Mesenchymal stem cell (in vitro differentiated cells and primary cell): ENCODE data around the gene KIAA0753.
A peak's percentile ranks its signal among the peaks of the same experiment; 100 is the strongest.

ENCODE experiments used
- DNase-seq: peaks from one replicate; pipeline ENCODE4 v3.0.0-alpha.2; 2013
- H2AFZ ChIP-seq: one replicate; pipeline ENCODE4 v1.6.1; 2013; ENCODE audit warnings: low read depth, mild to moderate bottlenecking, control low read depth, inconsistent platforms, low read length, moderate library complexity
- H2AK5ac ChIP-seq: 2 replicates; pipeline ENCODE4 v1.6.1; 2013; ENCODE audit warnings: low read length, moderate library complexity, mild to moderate bottlenecking, inconsistent platforms; ENCODE audit not compliant: severe bottlenecking
- H2BK120ac ChIP-seq: one replicate; pipeline ENCODE4 v1.6.1; 2013; ENCODE audit warnings: low read depth, mild to moderate bottlenecking, inconsistent platforms, low read length, moderate library complexity
- H2BK12ac ChIP-seq, 2 experiments: one replicate each; pipeline ENCODE4 v1.6.1; 2013; ENCODE audit warnings: inconsistent platforms in 2 of 2, low read length in 2 of 2, mild to moderate bottlenecking in 2 of 2, moderate library complexity in 2 of 2, control low read depth in 1 of 2
- H2BK15ac ChIP-seq: one replicate; pipeline ENCODE4 v1.6.1; 2013; ENCODE audit warnings: mild to moderate bottlenecking, low read depth, inconsistent platforms; ENCODE audit not compliant: poor library complexity, severe bottlenecking
- H2BK5ac ChIP-seq: 2 replicates; pipeline ENCODE4 v1.6.1; 2013; ENCODE audit warnings: low read depth, mild to moderate bottlenecking, low read length, control low read depth, inconsistent platforms; ENCODE audit not compliant: poor library complexity, severe bottlenecking
- H3K14ac ChIP-seq, 2 experiments: one replicate each; pipeline ENCODE4 v1.6.1; 2013; ENCODE audit warnings: inconsistent platforms in 2 of 2, low read length in 2 of 2, control low read depth in 1 of 2, mild to moderate bottlenecking in 1 of 2, moderate library complexity in 1 of 2
- H3K18ac ChIP-seq, 2 experiments: one replicate each; pipeline ENCODE4 v1.6.1; 2013; ENCODE audit warnings: inconsistent platforms in 2 of 2, low read length in 2 of 2, control low read depth in 1 of 2, low read depth in 1 of 2, mild to moderate bottlenecking in 1 of 2
- H3K23ac ChIP-seq, 2 experiments: one replicate each; pipeline ENCODE4 v1.6.1; 2013; ENCODE audit warnings: inconsistent platforms in 2 of 2, low read length in 2 of 2, mild to moderate bottlenecking in 2 of 2, moderate library complexity in 2 of 2, control low read depth in 1 of 2
- H3K27ac ChIP-seq: 2 replicates; pipeline ENCODE4 v1.5.1; 2013; ENCODE audit warnings: mild to moderate bottlenecking, moderate library complexity, low read length, control low read depth, inconsistent platforms; ENCODE audit not compliant: poor library complexity, severe bottlenecking
- H3K27me3 ChIP-seq, 2 experiments: 2 replicates each; pipeline versions ENCODE4 v1.6.1 to v1.7.0; 2013; ENCODE audit warnings: low read length in 2 of 2, mild to moderate bottlenecking in 2 of 2, moderate library complexity in 2 of 2, control low read depth in 1 of 2, inconsistent platforms in 1 of 2; ENCODE audit not compliant: control insufficient read depth in 1 of 2, insufficient read depth in 1 of 2
- H3K36me3 ChIP-seq, 2 experiments: 2 replicates each; pipeline versions ENCODE4 v1.6.1 to v1.7.0; 2013; ENCODE audit warnings: low read length in 2 of 2, control low read depth in 1 of 2, inconsistent platforms in 1 of 2, low read depth in 1 of 2, mild to moderate bottlenecking in 1 of 2; ENCODE audit not compliant: insufficient read depth in 2 of 2, control insufficient read depth in 1 of 2
- H3K4ac ChIP-seq, 2 experiments: one replicate each; pipeline ENCODE4 v1.6.1; 2013; ENCODE audit warnings: inconsistent platforms in 2 of 2, low read length in 2 of 2, mild to moderate bottlenecking in 2 of 2, moderate library complexity in 2 of 2, control low read depth in 1 of 2, low read depth in 1 of 2
- H3K4me1 ChIP-seq: 2 replicates; pipeline ENCODE4 v1.6.1; 2013; ENCODE audit warnings: low read depth, low read length, control low read depth; ENCODE audit not compliant: control insufficient read depth, insufficient read depth
- H3K4me2 ChIP-seq: 2 replicates; pipeline ENCODE4 v1.6.1; 2013; ENCODE audit warnings: low read length, mild to moderate bottlenecking, inconsistent platforms; ENCODE audit not compliant: poor library complexity, severe bottlenecking
- H3K4me3 ChIP-seq, 2 experiments: 2 replicates each; pipeline versions ENCODE4 v1.5.1 to v1.7.0; 2013; ENCODE audit warnings: low read length in 2 of 2, mild to moderate bottlenecking in 2 of 2, control low read depth in 1 of 2, low read depth in 1 of 2; ENCODE audit not compliant: insufficient read depth in 1 of 2
- H3K79me1 ChIP-seq: replicated peaks from 2 replicates; pipeline ENCODE4 v1.6.1; 2013; ENCODE audit warnings: mild to moderate bottlenecking, control low read depth, low read length, inconsistent platforms; ENCODE audit not compliant: poor library complexity, severe bottlenecking
- H3K9ac ChIP-seq: 2 replicates; pipeline ENCODE4 v1.7.0; 2013; ENCODE audit warnings: mild to moderate bottlenecking, low read length, moderate library complexity
- H3K9me3 ChIP-seq: 2 replicates; pipeline ENCODE4 v1.7.0; 2013; ENCODE audit warnings: mild to moderate bottlenecking, low read length; ENCODE audit not compliant: control insufficient read depth
- H4K8ac ChIP-seq: one replicate; pipeline ENCODE4 v1.6.1; 2013; ENCODE audit warnings: inconsistent platforms, mild to moderate bottlenecking, low read length, moderate library complexity
- H4K91ac ChIP-seq: one replicate; pipeline ENCODE4 v1.6.1; 2013; ENCODE audit warnings: mild to moderate bottlenecking, low read length, inconsistent platforms
- WGBS: methylation state at CpG from one replicate; pipeline ENCODE4 v1.1.7; 2013; ENCODE audit warnings: mixed read lengths; 5-methylcytosine and 5-hydroxymethylcytosine counted together

KIAA0753 gene

GRCh38 chr17:6641247-6641863, 844 bp upstream of the KIAA0753 start:
- H3K9me3 ChIP-seq: no peaks in the 10 kb centered on the region
- no peak overlapping the region for H2AK5ac ChIP-seq
- no peak overlapping the region for H4K8ac ChIP-seq
- no peak overlapping the region for H2BK15ac ChIP-seq
- peak overlapping the region; percentile 96 for H3K9ac ChIP-seq
- H3K14ac ChIP-seq: peak overlapping the region in 1 of 2 experiments; percentile 96
- peak overlapping the region; percentile 64 for H3K4me2 ChIP-seq
- peaks cover 31% of the 10 kb centered on the region for H3K79me1 ChIP-seq
- H3K4ac ChIP-seq: peak overlapping the region in 1 of 2 experiments; percentile 71
- H2AFZ ChIP-seq: peak overlapping the region; percentile 49
- no peak for DNase-seq
- H3K18ac ChIP-seq: peak overlapping the region; percentile 55 to 89
- peaks cover 27% of the 10 kb centered on the region for H3K4me1 ChIP-seq
- H3K4me3 ChIP-seq: peak overlapping the region; percentile 87 to 100
- H4K91ac ChIP-seq: peak overlapping the region; percentile 2
- peak overlapping the region in 1 of 2 experiments; percentile 47 for H2BK12ac ChIP-seq
- peak overlapping the region; percentile 93 for H3K27ac ChIP-seq
- H3K23ac ChIP-seq: peak overlapping the region in 1 of 2 experiments; percentile 75
- H2BK120ac ChIP-seq: no peak overlapping the region
- WGBS: 6% methylated on average over 15 of the region's 20 CpGs
- no peak overlapping the region for H2BK5ac ChIP-seq
- H3K36me3 ChIP-seq: peaks cover 18 to 39% of the 10 kb centered on the region in 2 experiments
- H3K27me3 ChIP-seq: no peaks in the 10 kb centered on the region

- peak overlapping the region; percentile 73 for H2BK15ac ChIP-seq
- H2BK120ac ChIP-seq: peak overlapping the region; percentile 96
- WGBS: under 1% methylated on average over 63 of the region's 67 CpGs
- peaks cover 21 to 35% of the 10 kb centered on the region in 2 experiments for H3K36me3 ChIP-seq
- H3K9ac ChIP-seq: peak overlapping the region; percentile 96
- peak; percentile 72 for DNase-seq
- H3K4me3 ChIP-seq: peak overlapping the region; percentile 87 to 100
- H4K91ac ChIP-seq: peak overlapping the region; percentile 72
- H3K79me1 ChIP-seq: peaks cover 41% of the 10 kb centered on the region
- H3K4me2 ChIP-seq: peak overlapping the region; percentile 89
- peak overlapping the region in 1 of 2 experiments; percentile 10 for H2BK12ac ChIP-seq
- H3K23ac ChIP-seq: peak overlapping the region in 1 of 2 experiments; percentile 46
- peak overlapping the region; percentile 14 for H2BK5ac ChIP-seq
- H4K8ac ChIP-seq: peak overlapping the region; percentile 81
- no peaks in the 10 kb centered on the region for H3K9me3 ChIP-seq
- H3K27ac ChIP-seq: peak overlapping the region; percentile 93
- peak overlapping the region; percentile 77 to 91 for H3K14ac ChIP-seq
- no peak overlapping the region for H2AK5ac ChIP-seq
- H3K27me3 ChIP-seq: no peaks in the 10 kb centered on the region
- peak overlapping the region; percentile 65 to 79 for H3K4ac ChIP-seq
- peaks cover 27% of the 10 kb centered on the region for H3K4me1 ChIP-seq
- peak overlapping the region; percentile 89 for H3K18ac ChIP-seq
- peak overlapping the region; percentile 76 for H2AFZ ChIP-seq
These were observed 650 bp downstream of the KIAA0753 start for GRCh38 chr17:6639586-6640535.

- H2AK5ac ChIP-seq: peak overlapping the region; percentile 77
- peaks cover 27% of the 10 kb centered on the region for H3K4me1 ChIP-seq
- H4K91ac ChIP-seq: peak overlapping the region; percentile 11
- H3K14ac ChIP-seq: peak overlapping the region in 1 of 2 experiments; percentile 38
- H3K9ac ChIP-seq: peak overlapping the region; percentile 96
- H3K4ac ChIP-seq: peak overlapping the region in 1 of 2 experiments; percentile 40
- peak overlapping the region; percentile 87 to 100 for H3K4me3 ChIP-seq
- H3K23ac ChIP-seq: no peak overlapping the region
- H3K27ac ChIP-seq: no peak overlapping the region
- peaks cover 20 to 35% of the 10 kb centered on the region in 2 experiments for H3K36me3 ChIP-seq
- H2BK15ac ChIP-seq: no peak overlapping the region
- peak overlapping the region; percentile 6 for H2BK120ac ChIP-seq
- H3K9me3 ChIP-seq: no peaks in the 10 kb centered on the region
- H2BK12ac ChIP-seq: peak overlapping the region in 1 of 2 experiments; percentile 6
- H3K27me3 ChIP-seq: no peaks in the 10 kb centered on the region
- no peak for DNase-seq
- H2BK5ac ChIP-seq: no peak overlapping the region
- peaks cover 39% of the 10 kb centered on the region for H3K79me1 ChIP-seq
- 66% methylated on average over 15 of the region's 15 CpGs for WGBS
- H3K4me2 ChIP-seq: peak overlapping the region; percentile 89
- peak overlapping the region; percentile 51 for H4K8ac ChIP-seq
- no peak overlapping the region for H2AFZ ChIP-seq
- H3K18ac ChIP-seq: peak overlapping the region in 1 of 2 experiments; percentile 42
These were observed 1.4 kb downstream of the KIAA0753 start for GRCh38 chr17:6639014-6639585.
